Activated naive CD4-positive, alpha-beta T cell treated with Interleukin-2 at 50 U/mL for 16 hours (primary cell): ENCODE data around the gene ZNF500.

Experiments used
- DNase-seq: peaks from one replicate; pipeline ENCODE4 v3.0.0-alpha.2; 2020

Gene ZNF500

DNA sequence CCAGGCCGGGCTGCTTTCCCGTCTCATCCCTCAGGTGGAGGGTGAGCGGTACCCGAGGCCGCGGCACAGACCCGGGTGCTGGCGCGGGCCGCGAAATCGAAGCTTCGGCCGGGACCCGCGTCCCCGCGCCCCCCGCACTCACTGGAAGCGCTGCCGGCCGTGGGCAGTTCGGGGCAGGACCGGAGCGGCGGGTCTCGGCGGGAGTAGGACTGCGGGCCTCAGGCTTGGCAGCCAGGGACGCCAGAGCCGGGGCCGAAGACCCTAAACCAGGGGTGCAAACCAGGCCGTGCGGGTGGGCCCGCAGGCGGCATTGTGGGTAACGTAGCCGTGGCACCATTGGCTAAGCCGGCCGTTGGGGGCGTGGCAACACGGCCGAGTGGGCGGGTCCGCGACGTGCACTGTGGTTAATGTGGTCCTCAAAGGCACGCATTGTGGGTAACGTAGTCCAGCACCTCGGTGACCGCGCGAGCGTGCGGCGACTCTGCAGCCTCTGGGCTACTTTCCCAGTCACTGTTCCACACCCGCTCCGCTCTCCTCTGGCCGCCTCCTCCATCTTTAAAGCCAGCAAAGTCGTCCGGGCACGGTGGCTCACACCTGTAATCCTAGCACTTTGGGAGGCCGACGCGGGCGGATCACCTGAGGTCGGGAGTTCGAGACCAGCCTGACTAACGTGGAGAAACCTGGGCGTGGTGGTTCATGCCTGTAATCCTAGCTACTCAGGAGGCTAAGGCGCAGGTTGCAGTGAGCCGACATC is at the start of gene ZNF500:
Gene ZNF500 (minus strand): TSS at position 288 of the 754 bp plus-strand sequence. CDS start 1,184 bp downstream, outside the sequence.
- DNase-seq, result peak; percentile 98

DNA sequence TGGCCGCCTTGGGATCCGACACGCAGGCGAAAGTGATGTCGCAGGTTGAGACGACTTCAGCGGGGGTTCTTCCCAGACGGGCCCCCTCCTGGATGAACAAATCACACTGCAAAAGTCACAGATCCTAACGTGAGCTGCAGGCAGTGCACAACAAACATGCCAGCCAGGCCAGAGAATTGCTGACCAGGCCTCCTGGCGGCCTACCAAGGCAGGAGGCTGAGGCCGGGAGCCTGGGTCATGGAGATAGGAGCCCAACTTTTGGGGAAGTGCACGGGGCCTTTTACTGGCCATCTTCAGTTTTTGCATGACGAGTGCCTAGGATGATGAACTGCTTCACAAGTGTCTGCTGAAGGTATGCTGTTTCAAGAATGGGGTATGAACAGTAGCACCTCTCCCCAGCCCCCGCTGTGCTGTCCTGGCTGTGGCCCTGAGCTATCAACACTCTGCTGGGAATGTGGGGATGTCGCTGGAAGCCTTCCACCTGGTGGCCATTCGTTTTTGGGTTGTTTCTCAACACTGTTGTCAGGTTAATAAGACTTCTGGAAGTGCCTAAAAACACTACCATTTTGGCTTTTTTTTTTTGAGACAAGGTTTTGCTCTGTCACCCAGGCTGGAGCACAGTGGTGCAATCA is 47.7 kb upstream of the ZNF500 start:
- DNase-seq, result no peak

DNA sequence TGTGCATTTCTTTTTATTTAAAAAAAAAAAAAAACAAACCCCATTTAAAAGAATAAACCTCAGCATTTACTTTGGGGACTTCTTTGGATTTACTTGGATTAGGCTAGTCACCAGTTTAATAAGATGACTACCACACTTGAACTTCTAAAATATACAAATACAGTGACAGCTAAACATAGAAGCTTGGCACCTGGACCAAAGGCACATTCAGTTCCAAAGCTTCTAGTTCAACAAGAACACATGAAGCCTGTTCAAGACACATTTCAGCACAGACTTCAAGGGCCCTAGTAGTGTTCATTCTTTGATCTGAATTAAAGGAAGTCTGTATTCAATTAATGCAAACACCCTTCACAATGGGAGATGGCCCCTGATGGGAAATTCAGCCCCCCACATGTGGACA is 47.1 kb upstream of the ZNF500 start:
- no peak for DNase-seq

DNA sequence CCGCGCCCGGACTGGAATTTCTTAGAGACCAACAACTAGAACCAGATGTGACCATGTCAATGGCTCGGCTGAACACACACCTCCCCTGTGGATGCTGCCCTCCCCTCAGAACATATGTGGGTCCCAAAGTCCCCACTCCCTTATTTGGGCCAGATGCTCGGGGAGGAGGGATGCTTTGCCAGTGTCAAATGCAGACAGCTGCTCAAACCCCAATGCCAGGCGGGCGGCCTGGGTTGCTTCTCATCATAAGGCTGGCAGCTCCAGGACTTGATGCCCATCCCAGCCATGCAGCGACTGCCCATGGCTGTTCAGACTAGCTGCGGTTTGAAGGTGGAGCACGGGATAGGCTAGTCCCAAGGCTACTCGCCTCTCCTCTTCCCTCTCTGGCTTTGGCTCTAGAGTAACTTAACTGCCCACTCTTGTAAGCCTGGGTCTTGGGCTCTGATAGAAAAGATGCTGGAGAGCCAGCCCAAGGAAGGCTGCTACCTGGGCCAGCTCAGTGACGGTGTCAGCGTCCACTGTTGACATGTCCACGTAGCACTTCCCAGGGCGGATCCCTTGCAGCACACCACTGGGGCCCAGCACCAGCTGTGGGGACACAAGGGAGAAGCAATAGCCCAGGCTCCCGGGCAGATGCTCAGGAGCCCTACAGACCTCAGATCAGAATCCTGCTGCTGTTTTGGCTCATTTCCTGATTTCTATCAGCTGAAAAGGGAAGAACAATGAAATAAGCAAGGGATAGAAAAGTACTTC is 46.5 kb upstream of the ZNF500 start:
- no peak for DNase-seq

DNA sequence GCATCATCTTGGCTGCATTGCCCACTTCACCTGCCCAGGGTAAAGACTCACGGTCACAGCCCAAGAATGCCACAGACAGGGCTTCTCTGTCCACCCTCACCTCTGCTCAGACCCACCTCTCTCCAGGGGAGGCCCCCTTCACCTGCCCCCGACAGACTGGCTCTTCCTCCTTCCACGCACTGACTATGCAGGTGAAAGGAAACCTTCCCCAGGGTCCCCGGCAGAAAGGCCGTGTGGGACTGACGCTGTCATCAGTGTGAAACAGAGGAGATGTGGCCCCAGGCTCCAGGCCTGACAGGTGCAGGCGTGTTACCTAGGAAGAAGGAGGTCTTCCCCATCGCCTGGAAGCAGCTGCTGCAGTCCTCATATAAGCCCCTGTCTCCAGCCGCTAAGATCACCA is 44.8 kb upstream of the ZNF500 start:
- DNase-seq, result no peak

DNA sequence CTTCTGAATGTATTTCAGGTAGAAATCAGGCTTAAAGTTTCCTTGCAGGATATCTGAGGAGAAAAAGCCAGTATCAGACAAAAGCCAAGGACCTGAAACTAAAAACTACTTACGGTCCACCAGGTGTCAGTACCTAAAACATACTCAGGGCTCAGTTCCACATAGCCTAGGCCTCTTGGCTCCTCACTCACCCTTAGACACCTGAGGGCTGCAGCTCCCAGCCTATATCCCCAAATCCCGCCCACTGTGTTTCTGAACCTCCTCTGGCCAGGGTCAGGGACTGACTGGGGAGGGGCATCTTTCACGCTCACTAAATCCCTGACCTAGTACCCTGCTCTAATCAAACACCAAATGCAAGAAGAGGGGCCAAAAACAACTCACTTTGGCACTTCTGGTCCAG is 44.3 kb upstream of the ZNF500 start:
- DNase-seq, result no peak

DNA sequence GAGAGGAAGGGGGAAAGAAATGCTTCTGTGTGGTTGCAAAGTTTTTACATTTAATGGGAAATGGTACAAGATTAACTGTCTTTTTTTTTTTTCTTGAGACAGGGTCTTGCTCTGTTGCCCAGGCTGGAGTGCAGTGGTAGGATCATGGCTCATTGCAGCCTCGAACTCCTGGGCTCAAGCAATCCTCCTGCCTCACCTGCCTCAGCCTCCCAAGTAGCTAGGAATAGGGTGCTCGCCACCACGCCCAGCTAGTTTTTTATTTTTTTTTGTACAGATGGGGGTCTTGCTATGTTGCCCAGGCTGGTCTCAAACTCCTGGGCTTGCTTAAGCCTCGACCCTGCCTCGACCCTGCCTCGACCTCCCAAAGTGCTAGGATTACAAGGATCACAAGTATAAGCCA is 39.3 kb upstream of the ZNF500 start:
- no peak for DNase-seq

DNA sequence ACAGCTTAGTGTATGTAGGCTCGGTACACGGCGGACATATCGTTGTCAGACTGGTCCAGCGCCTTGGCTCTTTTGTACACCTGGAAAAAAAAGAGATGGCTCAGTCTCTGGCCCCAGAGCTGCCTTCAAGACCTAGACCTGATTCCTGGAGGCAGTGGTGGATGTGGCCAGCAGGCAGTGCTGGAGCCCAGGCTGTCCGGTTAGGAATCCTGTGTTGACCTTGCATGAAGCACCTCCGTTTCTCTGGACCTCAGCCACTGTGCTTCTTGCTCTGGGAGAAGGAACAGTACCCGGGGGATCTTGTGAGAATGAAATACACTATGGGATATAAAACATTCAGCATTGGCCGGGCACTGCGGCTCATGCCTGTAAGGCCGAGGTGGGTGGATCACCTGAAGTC is 38.3 kb upstream of the ZNF500 start:
- no peak for DNase-seq

DNA sequence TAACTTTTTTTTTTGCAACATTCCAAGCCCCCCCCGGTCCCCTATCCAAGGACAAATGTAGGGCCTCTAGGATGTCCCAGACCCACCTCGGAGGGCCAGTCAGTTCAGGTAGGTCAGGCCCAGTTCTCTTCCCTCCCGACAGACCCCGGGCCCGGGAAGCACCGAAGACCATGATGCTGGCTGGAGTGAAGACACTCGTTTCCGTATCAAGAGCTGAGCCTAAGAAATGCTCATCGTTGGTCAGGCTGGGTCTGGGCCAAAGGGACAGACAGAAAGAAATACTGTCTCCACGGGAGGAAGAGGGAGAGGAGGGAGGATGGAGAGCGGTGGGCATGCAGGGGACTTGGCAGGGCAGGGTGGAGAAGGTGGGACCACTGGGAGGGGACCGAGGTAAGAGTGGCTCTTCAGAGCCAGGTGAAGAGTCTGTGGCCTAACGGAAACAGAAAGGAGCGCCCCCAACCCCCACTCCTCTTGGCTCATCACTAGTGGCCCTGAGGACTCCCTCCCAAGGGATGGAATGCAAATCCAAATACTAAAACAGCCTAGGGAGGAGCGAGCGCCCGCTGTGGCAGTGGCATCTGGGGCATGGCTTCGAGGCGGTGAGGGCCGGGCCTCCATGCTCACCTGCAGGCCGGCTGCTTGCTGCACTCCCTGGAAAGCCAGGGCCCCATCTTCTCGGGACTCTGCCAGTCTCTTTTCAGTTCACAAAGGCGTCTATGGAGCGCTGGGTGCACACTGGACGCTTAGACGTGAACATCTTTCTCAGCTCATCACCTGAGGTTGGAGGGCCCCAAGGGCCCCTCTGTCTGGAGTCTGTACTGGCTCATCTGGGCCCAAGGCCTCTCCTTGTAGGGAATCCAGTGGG is 37.2 kb upstream of the ZNF500 start:
- DNase-seq, result no peak

DNA sequence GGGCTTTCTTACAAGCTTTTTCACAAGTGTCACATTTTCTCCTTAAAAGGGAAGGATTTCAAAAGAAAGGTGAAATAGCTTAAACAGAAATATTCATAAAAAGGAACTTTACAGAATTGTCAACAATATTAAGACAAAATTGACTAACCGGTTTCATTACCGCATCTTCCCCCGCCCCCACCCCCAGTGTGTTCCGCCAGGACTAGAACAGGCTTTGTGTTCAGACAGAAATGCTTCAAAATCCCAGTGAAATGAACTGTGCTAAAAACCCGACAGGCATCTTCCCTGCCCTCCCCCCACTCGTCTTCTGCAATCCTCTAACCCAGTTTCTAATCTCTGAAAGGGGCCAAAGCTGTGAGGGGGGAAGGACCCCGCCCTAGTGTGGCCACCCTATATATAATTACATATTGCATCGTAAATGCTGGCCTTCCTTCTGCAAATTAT is 36.5 kb upstream of the ZNF500 start:
- DNase-seq, result no peak

DNA sequence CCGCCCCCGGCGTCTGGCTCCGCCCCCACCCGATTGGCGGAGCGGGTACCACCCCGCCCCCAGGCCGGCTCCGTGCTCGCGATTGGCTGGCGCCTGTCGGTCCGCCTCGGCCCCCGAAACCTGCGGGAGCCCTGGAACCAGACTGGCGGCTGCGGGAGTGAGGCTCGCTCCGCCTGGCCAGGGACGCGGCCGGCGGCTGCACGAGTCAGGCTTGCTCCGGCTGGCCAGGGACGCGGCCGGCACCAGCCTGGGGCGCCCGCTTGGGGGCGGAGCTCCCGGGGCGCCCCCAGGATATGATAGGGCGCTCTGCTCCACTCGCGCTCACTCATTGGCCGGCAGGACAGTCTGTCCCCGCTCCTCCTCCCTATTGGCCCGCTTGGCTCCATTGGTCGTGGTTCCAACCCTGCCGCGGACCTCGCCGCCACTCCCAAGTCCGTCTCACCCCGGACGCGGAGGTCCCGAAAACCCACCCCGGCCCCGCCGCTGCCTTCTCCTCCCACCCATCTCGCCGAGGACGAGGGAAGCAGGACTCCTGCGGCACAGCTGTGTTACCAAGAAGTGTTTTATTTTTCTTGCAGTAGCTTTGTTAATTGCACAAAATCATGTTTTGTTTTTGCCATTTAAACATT is 35.8 kb upstream of the ZNF500 start:
- DNase-seq, result peak; percentile 91

DNA sequence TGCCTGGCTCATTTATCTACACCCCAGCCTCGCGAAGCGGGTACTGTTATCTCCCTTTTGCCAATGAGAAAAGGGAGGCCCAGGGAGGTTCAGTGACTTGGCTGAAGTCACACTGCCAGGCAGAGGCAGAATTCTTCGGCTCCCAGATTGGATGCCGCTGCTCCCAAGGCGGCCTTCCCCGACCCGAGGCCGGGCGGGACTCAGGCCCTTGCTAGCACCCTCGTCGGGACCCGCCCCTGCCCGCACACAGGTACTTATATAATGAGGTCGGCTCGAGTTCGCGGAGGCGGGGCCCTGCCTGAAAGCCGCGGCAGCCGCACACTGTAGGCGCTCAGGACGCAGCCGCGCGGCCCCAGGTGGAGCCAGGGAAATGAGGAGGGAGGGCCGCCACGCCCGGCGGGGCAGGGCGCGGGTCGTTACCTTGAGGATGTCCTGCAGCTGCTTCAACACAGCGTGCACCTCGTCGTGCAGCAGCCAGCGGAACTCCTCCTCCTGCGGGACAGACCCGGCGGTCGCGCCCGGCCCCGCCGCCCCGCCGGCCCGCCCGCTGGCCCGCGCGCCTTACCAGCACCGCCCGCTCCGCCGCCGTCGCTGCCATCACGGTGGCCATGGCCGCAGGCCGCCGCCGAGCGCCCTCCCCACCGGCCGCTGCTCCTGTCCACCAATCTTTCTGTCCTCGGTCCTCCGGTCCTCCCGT is 35.1 kb upstream of the ZNF500 start, which contains the start of gene ROGDI:
Gene ROGDI (minus strand): TSS at position 672 of the 697 bp plus-strand sequence. CDS start 62 bp downstream, at position 610.
- peak; percentile 80 for DNase-seq

DNA sequence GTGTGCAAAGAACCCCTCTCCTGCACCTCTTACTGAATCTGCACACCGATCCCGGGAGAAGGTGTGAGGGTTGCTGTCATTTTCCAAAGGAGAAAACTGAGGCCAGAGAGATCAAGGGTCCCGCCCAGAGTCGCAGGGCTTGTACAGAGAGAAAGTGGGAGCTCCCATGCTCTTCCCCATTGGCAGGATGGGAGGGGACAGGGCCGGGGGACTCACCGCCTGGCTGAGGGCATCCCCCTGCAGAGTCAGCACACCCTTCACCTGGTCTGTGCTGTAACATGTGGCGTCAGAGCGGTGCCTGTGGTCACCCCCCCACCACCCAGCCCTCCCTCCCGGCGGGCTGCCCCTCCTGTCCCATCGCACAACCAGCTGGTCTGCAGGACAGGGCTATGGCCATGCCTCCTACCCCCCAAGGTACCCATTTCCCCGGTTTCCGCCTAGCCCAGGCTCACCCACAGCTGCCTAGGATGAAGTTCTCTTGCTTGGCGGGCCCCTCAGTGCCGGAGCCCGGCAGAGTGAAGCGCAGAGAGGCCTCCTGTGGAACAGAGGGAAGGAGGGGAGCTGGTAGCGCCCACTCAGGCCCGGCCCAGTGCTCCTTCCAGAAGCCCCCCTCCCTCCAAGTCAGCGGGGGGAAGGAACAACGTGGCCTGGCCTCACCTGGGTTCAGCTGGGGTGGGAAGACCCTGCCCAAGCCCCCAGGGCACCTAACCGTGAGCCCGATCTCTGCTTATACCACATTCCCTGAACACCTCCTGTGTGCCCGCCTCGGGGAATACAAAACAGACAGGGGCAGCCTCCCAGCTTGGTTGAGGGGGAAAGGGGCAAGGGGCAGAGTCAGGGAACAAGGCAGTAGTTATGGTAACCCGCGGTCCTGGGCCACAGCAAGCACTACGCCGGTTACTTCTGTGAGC is 34.3 kb upstream of the ZNF500 start:
- no peak for DNase-seq

DNA sequence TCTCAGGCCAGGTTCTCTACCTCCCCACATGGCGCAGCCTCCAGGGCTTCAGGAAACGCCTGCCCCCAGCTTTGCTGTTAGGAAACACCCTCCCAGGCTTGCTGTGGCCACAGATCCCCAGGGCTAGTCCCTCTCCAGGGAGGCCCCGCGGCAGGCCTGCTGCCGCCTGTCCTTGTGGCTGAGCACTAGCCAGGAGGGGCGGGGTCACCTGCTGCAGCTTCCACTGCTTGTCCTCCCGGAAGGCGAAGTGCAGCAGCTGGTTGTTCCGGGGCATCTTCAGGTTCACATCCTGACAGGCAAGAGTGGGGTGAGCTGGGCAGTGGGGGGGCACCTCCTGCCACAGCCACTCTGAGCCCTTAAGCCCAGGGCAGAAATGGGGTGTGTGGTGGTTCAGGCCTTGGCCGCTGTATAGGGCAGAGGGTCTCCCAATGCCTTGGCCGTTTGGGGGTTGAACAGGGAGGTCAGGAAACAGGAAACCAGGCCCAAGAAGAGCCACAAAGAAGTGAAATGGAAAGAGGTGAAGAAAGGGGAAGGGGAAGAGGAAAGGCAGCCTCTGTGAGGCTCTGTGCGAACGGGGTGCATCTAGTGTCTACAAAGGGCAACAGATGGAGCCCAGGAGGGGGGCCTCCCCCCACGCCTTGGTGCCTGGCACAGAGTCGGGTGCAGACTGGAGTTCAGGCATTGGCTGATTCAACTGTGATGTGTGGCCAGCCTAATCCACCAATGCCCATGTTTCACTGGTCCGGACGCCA is 33.5 kb upstream of the ZNF500 start:
- no peak for DNase-seq

DNA sequence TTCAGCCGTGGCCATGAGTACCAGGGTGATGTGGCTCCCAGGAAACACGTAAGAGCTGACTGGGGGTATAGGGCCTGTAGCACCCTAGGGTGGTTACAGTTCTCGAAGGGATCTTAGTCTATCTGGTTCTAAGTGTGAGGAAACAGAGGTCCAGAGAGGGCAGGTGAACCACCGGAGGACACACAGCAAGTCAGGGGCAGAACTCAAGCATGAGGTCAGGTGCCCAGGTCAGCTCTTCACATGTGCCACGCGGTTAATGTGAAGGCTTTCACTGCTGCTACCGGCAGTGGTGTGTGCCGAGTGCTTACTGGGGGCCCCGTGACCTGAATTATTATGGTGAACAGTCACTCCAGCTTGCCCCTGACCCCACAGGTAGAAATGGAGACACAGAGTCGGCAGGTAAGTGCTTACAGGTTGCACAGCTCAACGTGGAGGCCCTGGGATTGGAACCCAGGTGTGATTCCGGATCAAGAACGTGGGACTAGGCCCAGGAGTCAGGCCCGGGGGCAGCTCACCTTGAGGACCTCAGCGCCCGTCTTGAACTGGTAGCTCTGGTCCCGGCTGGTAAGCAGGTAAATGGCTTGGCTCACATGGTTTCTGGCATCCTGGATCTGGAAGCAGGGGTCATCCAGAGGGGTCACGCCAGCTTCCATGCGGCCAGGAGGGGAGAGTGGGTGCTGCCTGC is 32.4 kb upstream of the ZNF500 start:
- DNase-seq, result no peak

DNA sequence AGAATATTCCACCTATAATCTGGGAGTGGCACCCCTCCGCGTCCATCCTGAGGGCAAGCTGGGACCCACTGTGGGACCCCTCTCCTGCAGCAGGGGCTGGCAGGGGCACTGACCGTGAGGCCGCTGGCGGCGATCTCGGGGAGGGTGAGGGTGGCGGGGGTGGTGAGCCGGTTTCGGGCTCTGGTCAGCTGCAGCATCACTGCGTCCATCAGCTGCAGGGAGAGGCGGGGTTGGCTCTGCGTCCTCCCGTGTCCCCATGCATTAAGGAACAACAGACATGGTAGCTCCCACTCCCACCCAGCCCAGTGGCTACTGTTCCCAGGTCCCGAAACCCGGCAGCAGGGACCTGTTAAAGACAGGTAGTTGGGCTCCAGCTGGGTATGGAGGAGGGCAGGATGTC is 31.5 kb upstream of the ZNF500 start:
- DNase-seq, result no peak

DNA sequence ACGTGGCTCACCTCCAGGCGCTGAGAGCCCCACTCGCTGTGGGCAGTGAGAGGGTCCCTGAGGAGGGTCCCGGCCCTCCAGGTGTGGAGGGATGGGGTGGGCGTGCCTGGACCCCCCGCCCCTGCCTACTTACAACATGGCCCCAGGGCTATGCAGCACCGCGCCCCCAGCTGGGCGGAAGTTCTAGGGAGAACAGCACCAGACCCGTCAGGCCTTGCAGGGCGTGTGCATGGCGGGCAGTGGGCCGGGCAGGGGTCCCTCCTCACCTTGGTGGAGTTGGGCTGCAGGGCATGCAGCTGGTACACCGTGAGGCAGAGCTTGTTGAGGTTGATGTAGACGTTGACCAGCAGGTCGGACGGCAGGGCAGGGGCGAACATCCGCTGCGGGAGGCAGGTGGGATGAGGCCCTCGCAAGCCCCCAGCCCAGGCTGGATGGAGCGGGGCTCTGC is 30.9 kb upstream of the ZNF500 start:
- DNase-seq, result no peak

DNA sequence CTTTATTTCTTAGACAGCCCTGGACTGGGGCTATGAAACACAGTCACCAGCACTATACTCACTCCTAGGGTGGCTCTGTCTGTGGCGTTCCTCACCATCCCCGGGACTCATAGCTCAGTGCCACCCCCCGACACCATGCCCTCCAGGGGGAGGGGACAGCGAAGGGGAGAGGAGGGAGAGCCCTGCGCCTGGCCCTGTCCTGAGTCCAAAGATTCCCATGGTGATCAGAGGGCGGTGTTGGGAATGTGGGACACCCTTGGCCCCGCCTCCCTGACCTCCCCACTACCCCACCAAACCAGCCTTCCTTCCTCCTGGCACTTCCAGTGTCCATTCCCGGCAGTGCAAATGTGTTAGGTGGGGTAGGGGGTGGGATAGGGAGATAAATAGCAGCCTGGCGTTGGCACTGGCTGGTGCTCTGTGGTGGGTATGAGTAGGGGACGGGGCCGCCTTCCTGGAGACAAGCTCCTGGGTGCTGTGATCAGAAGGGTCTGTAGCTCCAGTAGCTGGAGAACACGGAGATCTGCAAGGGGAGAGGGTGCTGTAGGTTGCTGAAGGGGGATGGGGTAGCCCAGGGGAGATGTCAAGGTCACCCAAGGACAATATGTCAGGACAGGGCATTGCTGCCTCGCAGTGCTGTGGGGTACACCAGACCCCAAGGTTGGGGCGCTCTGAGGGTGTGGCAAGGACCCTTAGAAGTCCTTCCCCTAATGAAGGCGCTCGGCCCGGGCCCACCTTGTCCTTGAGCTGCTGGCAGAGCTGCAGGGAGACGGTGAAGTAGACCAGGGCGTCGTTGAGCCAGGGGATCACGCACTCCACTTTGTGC is 30.2 kb upstream of the ZNF500 start:
- no peak for DNase-seq
